NCI-H524 treated with DMSO at 0.1 percent for 48 hours (cell line): Measurements from ENCODE around the gene OR6N2.

ENCODE experiments used
- DNase-seq: peaks from one replicate; lab custom pipeline; 2025; lab: John Stamatoyannopoulos, UW

The OR6N2 gene, protein sequence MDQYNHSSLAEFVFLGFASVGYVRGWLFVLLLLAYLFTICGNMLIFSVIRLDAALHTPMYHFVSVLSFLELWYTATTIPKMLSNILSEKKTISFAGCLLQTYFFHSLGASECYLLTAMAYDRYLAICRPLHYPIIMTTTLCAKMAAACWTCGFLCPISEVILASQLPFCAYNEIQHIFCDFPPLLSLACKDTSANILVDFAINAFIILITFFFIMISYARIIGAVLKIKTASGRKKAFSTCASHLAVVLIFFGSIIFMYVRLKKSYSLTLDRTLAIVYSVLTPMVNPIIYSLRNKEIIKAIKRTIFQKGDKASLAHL

DNA sequence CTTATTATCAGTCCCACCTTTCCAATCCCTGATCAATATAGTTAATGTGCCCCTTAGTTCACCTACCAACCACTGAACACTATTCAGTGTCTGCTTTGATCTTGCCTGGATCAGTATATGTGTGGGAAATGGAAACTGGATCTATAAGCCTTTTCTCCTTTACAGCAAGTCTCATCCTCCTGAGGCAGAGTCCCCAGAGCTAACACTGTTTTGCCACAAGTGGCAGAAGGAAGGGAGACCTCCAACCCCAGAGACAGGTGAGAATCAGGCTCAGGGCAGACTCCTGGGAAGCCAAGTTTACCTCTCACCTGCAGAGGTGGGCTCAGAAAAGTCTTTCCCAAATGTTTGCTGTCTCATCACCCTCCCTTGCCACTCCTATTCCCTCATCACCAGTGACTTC is at the start of gene OR6N2:
TSS of gene OR6N2 (minus strand) at position 101 of the 400 bp plus-strand sequence. CDS start 3,569 bp downstream, outside the sequence.
- no peak for DNase-seq

DNA sequence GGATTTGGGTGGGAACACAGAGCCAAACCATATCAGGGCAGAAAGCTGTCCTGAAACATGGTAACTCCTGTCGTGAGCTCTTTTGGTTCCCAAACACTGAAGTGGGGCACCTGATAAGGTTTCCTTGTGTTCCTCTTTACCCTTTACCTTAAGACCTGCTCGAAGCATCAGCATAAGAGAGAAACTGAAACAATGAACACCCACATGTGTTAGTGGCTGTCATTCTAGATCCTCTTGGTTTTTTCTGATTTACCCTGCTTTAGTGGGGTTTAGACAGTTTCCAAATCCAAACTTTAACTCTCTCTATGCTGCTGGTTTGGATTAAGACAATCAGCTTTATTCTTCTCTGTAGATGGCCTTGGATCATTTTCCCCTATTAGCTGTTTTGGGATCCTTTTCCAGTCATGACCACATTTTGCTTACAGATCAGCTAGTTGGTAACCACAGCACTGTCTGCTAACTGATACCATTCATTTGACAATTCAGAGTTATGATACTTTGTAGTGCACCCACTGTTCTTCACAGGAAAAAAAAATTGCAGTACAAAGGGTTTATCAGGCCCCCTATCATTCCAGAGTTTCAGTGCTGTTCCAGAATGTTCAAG is 49.2 kb upstream of the OR6N2 start:
- no peak for DNase-seq

DNA sequence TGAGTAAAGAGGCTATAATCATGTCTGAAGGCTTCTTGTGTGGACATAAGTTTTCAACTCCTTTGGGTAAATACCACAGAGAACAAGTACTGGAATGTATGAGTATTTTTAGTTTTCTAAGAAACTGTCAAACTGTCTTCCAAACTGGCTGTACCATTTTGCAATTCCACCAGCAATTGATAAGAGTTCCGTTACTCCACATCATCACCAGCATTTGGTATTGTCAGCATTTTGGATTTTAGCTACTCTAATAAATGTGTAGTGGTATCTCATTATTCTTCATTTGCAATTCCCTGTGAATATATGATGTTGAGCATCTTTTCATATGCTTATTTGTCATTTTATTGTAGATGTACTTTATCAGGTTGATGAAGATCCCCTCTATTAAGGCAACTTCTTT is 40.7 kb upstream of the OR6N2 start:
- DNase-seq: no peak

DNA sequence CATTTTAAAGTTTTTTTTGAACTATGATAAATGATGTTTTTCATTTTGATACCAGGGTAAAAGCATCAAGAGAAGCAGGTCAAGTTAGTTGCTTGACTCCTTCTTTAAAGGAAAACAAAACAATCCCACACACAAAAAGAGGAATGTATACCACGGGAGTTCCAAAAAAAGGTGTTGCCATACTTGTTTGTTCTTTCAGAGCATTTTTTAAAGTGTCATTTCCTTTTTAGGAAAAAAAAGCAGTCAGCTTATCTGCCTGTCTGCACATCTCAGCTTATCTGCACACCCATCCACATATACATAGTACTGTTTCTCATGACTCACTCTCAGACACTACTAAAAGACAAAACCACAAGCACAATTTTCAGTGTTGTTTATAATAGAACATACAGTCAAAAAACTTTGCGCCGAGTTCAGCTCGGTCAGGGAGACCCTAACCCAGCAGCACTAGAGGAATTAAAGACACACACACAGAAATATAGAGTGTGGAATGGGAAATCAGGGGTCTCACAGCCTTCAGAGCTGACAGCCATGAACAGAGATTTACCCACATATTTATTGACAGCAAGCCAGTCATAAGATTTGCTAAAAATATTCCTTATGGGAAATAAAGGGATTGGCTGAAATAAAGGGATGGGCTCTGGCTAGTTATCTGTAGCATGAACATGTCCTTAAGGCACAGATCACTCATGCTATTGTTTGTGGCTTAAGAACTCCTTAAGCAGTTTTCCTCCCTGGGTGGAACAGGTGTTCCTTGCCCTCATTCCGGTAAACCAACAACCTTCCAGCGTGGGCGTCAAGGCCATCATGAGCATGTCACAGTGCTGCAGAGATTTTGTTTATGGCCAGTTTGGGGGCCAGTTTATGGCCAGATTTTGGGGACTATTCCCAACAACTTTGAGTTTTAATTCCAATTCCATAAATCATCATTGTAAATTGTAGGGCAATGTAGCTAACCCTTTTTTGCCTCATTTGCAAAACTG is 38.7 kb upstream of the OR6N2 start:
- DNase-seq: no peak

DNA sequence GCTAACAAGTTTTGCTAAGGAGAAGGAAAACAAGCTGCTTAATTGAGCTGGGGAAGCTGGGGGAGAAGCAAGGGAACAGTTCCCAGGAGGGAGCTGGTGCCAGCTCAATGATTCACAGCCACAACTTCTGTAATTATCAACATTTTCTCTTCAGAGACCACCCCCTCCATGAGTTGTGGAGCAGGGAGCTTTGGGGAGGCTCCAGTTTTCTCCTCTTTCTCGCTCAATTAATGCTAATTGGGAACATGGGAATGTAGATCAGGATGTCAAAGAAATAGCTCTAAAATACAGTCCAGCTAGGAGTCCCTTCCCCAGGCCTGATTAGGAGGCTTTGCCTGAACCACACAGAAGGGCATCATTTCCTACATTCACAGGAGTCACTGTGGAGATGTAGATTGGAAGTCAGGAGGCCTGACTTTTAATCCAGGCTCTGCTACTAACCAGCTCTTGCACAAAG is 38.0 kb upstream of the OR6N2 start:
- DNase-seq: no peak

DNA sequence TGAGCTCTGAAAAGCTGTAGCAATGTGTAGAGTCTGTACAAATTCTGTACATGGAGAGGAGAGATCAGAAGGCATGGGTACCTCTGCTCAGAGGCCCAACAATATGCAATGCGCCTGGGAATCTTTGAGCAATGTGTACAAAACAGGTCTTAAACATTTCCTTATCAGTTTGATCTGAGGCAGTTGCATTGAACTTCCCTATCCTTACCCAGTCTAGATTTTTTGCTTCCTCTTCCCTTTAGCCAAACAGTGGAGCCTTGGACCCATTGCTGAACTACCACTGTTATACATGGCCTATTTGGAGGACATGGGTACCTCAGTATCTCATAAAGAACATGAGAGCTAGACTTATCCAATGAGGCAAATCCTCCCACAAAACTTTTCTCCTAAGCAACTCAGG is 37.6 kb upstream of the OR6N2 start:
- DNase-seq: no peak

DNA sequence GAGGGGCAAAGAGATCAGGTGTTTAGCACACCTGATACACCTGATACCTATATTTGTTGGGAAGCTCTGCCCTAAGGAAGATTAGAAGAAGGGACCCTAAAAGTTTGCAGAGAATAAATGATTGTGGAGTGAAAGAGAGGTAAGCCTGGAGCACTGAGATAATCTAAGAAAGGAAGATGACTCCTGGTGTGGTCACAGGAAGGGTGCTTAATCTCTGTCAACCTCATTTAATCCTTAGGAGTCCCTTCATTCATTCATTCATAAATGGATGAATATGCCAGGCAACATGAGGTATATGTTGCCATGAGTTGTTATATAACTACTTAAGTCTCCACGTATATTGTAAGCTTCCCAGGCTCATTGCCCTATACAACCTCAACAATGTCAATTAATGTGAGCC is 34.0 kb upstream of the OR6N2 start:
- no peak for DNase-seq

DNA sequence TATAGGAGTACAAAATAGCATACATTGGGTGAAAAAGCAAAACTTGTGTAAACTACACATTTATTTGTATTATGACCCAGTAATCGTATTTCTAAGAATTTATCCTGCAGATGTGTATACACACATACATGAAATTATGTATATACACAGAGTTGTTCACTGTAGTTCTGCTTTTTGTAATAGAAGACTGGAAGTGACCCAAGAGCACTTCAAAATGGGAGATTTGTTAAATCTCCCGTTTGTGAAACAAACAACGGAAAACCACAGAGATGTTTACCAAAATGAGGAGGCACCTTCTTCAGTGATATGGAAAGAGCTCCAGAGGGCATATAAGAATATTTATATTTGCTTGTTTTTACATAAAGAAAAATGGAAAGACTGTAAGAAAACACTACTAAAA is 32.2 kb upstream of the OR6N2 start:
- DNase-seq: no peak

DNA sequence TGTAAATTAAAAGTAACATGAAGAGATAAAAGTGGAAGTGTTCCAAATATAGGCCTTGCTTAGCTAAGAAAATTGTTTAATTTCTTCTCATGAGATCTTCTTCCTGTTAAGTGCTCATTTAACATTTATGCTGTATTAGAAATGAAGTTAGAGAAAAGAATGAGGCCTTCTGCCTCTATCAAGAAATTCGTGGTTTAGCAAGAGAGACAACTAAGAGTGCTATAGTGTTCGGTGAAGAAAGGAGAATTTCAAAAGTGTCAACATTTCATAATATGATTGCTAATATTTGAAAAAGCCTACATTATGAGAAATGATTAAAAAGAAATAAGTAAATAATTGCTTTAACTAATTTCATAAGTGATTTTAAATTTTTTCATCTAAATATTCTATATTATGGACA is 31.3 kb upstream of the OR6N2 start:
- DNase-seq: no peak

DNA sequence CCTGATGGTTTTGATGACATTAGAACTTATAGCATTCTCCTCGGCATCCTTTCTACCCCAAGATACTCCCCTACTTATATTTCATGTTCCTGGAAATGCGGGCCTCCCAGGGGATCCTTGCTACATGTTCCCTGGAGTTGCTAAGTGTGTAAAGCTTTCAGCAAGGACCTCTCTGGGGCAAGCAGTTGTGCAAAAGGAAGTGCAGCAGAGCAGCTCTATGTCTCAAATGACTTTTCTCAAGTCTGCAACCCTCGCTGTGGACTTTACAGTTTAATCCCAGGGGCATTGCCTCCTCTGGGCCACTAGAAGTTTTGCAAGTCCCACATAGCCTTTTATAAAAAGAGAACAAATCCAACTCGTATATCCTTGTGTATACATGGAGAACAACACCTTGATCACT is 29.3 kb upstream of the OR6N2 start:
- DNase-seq: no peak

DNA sequence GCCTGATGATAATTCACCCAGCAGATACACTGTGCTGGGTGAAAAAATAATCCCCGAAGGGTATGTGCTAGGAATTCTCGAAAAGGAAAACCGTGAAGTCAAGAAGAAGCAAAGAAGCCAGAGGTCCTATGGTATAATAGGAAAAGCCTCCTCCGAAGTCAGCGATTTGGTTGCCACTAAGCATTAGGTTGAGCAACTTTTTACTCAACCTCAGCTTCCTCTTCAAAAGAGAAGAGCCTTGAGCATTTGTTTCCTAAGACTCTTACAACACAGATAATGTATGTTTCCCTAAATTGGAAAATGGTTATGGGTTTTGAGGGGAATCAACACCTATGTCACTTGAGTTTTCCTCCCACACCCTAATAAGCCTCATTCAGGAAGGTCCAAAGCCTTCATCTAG is 28.9 kb upstream of the OR6N2 start:
- DNase-seq: no peak

DNA sequence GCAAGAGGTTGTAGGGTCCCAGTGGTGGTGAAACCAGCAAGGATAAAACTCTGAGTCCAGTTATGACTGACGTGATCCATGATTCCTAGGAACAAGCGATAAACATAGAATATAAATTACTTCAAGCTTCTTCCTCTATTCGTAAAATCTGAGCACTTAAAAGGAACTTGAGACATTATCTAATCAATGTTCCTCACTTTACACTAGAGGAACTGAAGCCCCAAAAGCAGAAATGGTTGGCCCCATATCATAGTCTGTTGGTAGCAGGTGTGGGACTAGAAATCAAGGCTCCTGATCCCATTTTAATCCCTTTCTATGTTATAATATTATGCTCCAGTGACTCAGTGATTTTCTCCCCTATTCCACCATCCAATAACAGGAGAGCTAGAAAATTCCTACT is 28.3 kb upstream of the OR6N2 start:
- DNase-seq: no peak

DNA sequence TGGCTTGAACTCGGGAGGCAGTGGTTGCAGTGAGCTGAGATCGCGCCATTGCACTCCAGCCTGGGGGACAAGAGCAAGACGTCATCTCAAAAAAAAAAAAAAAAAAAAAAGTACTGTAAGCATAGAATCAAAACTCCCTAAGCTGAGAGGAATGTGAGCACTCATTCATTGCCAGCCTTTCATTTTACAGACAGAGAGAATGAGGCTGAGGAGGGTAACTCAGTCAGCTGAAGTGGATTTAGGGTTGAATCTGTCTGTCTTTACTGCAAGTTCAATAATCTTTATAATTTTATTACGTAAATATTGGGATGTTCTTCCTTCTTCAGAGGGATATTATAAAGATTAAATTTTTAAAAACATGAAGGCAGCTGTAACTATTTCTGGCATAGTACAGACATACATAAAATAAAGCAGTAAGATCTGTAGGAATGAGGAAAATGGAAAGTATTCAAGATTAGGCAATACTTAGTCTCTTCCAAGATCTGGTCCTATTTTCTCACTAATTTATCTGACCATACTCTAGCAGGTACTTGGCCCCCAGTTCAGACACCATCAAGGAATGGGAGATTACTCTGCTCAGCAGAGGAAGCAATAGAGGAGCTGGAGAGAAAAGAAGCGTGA is 26.0 kb upstream of the OR6N2 start:
- DNase-seq: no peak

DNA sequence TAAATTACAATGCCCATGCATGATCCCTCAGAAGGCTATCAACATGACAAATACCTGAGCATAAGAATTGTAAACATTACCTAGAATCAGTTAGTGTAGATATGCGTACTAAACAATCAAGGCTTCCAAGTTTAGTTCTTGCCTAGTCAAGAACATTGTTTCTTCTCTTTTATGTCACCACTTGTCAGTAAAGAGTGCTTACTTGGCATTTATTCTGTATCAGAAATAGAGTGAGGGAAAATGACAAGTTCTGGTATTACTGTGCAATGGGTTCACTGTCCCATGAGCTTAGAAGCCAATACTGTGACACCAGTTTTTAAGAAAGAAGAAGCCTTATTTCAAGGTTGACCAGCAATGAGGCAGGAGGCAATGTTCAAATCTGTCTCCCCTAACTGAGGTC is 22.7 kb upstream of the OR6N2 start:
- no peak for DNase-seq

DNA sequence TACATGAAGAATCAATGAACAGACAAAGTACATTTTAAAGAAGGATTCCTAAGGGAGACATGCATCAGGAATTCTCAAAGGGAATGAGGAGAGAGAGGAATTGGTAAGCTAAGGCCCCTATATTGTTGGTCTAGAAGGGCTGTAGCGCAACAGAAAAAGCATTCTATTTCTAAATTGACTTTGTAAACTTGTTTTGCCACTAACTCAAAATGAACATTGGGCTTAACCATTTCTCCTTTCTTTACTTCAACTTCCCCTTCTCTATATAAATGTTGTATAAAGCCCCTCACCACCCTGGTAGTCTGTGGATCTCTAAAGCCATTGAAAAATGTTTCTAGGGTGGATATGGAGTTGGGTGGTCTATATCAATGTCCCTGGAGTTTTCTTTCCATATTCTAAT is 20.4 kb upstream of the OR6N2 start:
- DNase-seq: no peak

DNA sequence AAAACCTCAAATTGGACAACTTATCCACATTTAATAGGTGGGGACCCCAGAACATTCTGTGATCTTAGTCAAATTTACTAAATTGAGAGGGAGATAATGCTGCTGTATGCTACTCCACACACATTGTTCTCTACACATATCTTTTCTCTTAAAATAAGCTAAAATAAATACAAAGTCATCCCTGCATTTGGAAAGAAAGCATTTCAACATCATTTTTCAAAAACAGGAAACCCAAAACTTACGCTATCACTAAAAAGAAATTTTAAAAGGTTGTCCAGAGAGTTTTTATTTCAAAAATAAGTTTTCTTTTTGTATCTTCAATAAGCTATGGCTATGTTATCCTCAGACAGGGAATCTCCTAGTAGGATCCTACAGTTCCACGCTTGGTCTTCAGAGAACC is 19.5 kb upstream of the OR6N2 start:
- no peak for DNase-seq

DNA sequence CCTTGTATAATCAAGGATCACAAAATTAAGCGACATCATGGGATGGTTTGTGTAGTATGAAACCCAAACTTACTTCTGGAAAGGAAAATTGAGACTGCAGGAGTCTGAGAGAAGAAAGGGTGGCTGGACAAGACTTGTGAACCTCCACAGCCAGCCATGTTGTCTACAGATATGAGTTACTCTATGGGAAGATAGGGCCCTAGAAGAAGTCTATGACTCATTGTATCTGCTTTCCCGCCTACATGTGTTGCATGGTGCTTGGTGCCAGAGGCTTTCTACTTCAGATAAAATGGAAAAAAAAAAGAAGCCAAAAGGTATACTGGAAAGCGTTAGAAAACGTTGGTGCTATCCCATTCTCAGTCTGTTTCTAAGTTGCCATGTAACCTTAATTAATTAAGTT is 18.7 kb upstream of the OR6N2 start:
- no peak for DNase-seq

DNA sequence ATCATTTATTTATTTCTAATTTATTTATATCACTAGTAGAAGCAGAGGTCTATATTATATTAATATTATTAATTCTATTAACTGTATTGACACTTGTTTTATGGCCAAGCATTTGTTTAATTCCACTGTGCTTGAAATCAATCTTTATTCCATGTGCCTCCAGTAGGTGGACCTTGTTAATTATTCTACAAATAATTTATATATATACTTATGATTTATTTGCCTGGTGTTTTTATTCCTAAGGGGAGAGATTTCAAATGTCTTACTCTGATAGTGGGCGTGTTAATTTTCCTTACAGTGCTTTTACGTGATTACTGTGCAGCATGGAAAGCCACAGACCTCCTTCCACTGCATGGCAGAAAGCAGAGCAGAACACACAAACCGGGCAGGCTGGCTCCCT is 17.5 kb upstream of the OR6N2 start:
- no peak for DNase-seq

DNA sequence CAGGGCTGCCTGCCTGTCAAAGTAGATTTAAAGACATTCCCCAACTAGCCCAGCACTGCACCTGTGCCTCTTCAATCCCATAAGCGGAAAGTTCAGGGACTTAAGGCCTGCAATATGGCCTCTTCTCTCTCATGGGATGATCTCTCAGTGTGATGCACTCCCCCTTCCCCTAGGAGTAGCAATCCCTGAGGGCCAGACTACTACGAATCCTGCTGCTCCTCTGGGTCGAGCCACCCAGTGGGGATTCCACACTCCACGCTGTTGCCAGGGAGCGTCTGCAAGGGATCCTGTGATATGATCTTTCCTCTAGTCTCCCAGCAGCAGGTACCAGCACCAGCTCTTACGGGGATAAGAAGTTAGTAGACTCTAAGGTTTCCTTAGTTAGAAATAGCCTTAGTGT is 13.2 kb upstream of the OR6N2 start:
- no peak for DNase-seq

DNA sequence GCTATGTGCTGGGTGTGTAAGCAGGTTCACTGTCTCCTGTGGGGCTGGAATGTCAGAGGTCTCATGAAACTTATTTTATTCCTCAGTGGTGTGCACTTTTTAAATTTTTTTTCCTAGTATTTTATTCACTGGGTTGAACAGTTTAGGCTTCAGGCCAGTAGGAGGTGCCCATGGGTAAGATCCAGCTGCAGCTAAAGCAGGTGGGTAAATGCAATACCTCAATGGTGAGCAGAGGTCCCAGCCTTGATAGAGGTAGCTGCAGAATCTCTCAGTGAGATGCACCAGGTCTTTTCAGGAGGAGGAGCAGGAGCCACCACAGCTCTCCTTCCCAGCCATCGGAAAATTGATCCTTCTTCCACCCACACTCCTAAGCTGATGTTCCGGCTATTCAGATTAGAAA is 12.6 kb upstream of the OR6N2 start:
- no peak for DNase-seq

DNA sequence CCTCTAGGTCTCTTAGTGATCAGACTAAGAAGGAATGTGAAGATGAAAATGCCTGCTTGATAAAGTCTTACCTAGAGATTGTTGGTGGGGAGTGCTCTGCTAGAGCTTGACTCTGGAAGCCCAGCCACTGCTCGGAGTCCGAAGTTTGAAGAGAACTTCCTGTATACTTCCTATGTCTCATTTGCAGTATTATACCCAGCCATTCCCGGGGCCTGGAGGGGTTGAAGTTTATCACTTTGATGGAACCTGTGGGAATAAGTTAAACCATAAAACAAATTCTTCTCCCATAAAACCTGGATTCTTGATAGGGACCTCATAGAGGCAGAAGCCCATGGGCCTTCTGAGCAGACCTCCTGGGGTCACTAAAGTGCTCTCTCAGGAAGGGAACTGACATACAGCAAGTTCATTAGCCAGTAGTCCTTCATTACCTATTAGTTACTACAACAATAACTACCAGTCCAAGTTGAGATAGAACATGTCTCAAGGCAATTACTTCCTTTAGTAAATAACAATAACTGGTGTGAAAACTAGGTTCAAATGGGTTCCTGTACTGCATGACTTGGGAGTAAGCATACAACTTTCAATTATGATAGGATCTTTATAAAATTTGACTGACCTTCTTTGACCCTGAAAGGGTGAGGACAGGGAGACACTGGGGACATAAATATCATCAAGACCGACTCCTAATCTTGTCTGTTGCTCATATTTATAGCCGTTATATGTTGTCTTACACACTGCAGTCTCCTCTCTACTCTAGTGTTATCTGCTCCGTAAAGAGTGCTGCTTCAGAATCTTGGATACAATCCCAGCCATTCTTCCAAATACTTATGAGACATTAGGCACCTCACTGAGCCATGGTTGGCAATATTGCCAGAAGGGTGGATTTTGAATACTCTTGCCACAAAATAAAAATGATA is 8.8 kb downstream of the OR6N2 start, which contains the start of gene OR6N1:
TSS of gene OR6N1 (minus strand) at position 246 of the 917 bp plus-strand sequence. CDS start 5,513 bp downstream, outside the sequence.
- no peak for DNase-seq
